Measurements from ENCODE around the gene SCN7A.
A peak's percentile ranks its signal among the peaks of the same experiment; 100 is the strongest.

SCN7A gene

GRCh38 chr2:166494140-166494624, at the start of gene SCN7A:
Gene SCN7A (minus strand): TSS chr2:166494249. CDS start chr2:166477696, 16,553 bp downstream.
- peaks cover 7% of the 10 kb centered on the region for H3K27me3 ChIP-seq (ENCODE audit: control insufficient read depth, insufficient read depth, low read length)
- peak within 1 kb of the TSS; percentile 72 for H3K4me3 ChIP-seq (ENCODE audit: low read depth, low read length)
- H3K4me1 ChIP-seq (ENCODE audit: control insufficient read depth, insufficient read depth, low read length): peaks cover 7% of the 10 kb centered on the region
- H3K9me3 ChIP-seq (ENCODE audit: control insufficient read depth, insufficient read depth, low read length): no peaks in the 10 kb centered on the region
- no peak within 1 kb of the TSS for H3K27ac ChIP-seq (ENCODE audit: low read depth, low read length)
- peak within 1 kb of the TSS; percentile 16; the same call in 1 of the 2 replicates for H3K9ac ChIP-seq (ENCODE audit: low read depth, low read length)
- no peaks in the 10 kb centered on the region for H3K36me3 ChIP-seq (ENCODE audit: control insufficient read depth, insufficient read depth, low read length)

- H3K4me1 ChIP-seq (ENCODE audit: control insufficient read depth, insufficient read depth, low read length): no peaks in the 10 kb centered on the region
- no peaks in the 10 kb centered on the region for H3K36me3 ChIP-seq (ENCODE audit: control insufficient read depth, insufficient read depth, low read length)
- no peaks in the 10 kb centered on the region for H3K27me3 ChIP-seq (ENCODE audit: control insufficient read depth, insufficient read depth, low read length)
- no peaks in the 10 kb centered on the region for H3K9me3 ChIP-seq (ENCODE audit: control insufficient read depth, insufficient read depth, low read length)
- no peak overlapping the region for H3K4me3 ChIP-seq (ENCODE audit: low read depth, low read length)
- no peak overlapping the region for H3K9ac ChIP-seq (ENCODE audit: low read depth, low read length)
- no peak overlapping the region for H3K27ac ChIP-seq (ENCODE audit: low read depth, low read length)
These were observed 45.5 kb upstream of the SCN7A start for GRCh38 chr2:166539340-166540162.

- H3K9me3 ChIP-seq (ENCODE audit: control insufficient read depth, insufficient read depth, low read length): no peaks in the 10 kb centered on the region
- no peak overlapping the region for H3K4me3 ChIP-seq (ENCODE audit: low read depth, low read length)
- no peaks in the 10 kb centered on the region for H3K4me1 ChIP-seq (ENCODE audit: control insufficient read depth, insufficient read depth, low read length)
- H3K36me3 ChIP-seq (ENCODE audit: control insufficient read depth, insufficient read depth, low read length): no peaks in the 10 kb centered on the region
- H3K27me3 ChIP-seq (ENCODE audit: control insufficient read depth, insufficient read depth, low read length): no peaks in the 10 kb centered on the region
- no peak overlapping the region for H3K9ac ChIP-seq (ENCODE audit: low read depth, low read length)
- H3K27ac ChIP-seq (ENCODE audit: low read depth, low read length): no peak overlapping the region
These were observed 42.1 kb upstream of the SCN7A start for GRCh38 chr2:166536111-166536510.

- Histone ChIP-seq H3K27me3 (ENCODE audit: control insufficient read depth, insufficient read depth, low read length) (no peaks in the 10 kb centered on the region), H3K4me3 (ENCODE audit: low read depth, low read length) (no peak overlapping the region), H3K9ac (ENCODE audit: low read depth, low read length) (no peak overlapping the region), H3K36me3 (ENCODE audit: control insufficient read depth, insufficient read depth, low read length) (no peaks in the 10 kb centered on the region), H3K4me1 (ENCODE audit: control insufficient read depth, insufficient read depth, low read length) (peaks cover 8% of the 10 kb centered on the region), H3K27ac (ENCODE audit: low read depth, low read length) (no peak overlapping the region), H3K9me3 (ENCODE audit: control insufficient read depth, insufficient read depth, low read length) (no peaks in the 10 kb centered on the region)
These were observed 27.1 kb upstream of the SCN7A start for GRCh38 chr2:166521155-166521554.

- no peak overlapping the region for H3K27ac ChIP-seq (ENCODE audit: low read depth, low read length)
- no peak overlapping the region for H3K4me3 ChIP-seq (ENCODE audit: low read depth, low read length)
- H3K36me3 ChIP-seq (ENCODE audit: control insufficient read depth, insufficient read depth, low read length): no peaks in the 10 kb centered on the region
- no peak overlapping the region for H3K9ac ChIP-seq (ENCODE audit: low read depth, low read length)
- peaks cover 8% of the 10 kb centered on the region for H3K4me1 ChIP-seq (ENCODE audit: control insufficient read depth, insufficient read depth, low read length)
- no peaks in the 10 kb centered on the region for H3K27me3 ChIP-seq (ENCODE audit: control insufficient read depth, insufficient read depth, low read length)
- no peaks in the 10 kb centered on the region for H3K9me3 ChIP-seq (ENCODE audit: control insufficient read depth, insufficient read depth, low read length)
These were observed 26.6 kb upstream of the SCN7A start for GRCh38 chr2:166520604-166521003.

DNA sequence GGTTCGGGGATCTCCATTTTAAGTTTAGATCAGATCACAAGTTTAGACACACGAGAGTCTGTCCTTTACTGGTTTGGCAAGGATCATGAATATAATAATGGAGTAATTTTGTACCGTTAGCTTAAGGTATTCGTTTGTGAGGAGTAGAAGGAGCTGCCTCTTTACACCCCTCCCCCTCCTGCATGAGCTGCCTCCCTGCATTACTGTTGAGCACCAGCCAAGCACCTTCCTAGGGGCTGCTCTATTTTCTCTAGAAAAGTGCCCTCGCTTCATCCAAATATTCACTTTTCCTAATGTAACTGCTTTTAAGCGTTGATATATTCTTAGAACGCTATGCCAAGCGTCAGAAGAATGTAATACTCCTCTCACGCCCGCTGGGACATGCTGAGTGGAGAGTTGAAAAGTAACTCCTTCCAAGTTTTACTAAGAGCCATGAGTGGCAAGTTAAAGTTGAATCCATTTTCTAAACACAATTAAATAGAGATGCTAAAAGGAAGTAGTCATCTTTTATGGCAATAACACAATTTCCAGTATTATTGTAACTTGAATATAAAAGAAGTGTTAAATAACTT, 25.4 kb upstream of the SCN7A start:
- Histone ChIP-seq H3K27me3 (ENCODE audit: control insufficient read depth, insufficient read depth, low read length) (no peaks in the 10 kb centered on the region), H3K9me3 (ENCODE audit: control insufficient read depth, insufficient read depth, low read length) (no peaks in the 10 kb centered on the region), H3K27ac (ENCODE audit: low read depth, low read length) (no peak overlapping the region), H3K36me3 (ENCODE audit: control insufficient read depth, insufficient read depth, low read length) (no peaks in the 10 kb centered on the region), H3K4me3 (ENCODE audit: low read depth, low read length) (no peak overlapping the region), H3K9ac (ENCODE audit: low read depth, low read length) (no peak overlapping the region), H3K4me1 (ENCODE audit: control insufficient read depth, insufficient read depth, low read length) (peaks cover 8% of the 10 kb centered on the region)

- H3K27ac ChIP-seq (ENCODE audit: low read depth, low read length): no peak overlapping the region
- H3K9ac ChIP-seq (ENCODE audit: low read depth, low read length): no peak overlapping the region
- no peaks in the 10 kb centered on the region for H3K27me3 ChIP-seq (ENCODE audit: control insufficient read depth, insufficient read depth, low read length)
- no peak overlapping the region for H3K4me3 ChIP-seq (ENCODE audit: low read depth, low read length)
- no peaks in the 10 kb centered on the region for H3K36me3 ChIP-seq (ENCODE audit: control insufficient read depth, insufficient read depth, low read length)
- no peaks in the 10 kb centered on the region for H3K9me3 ChIP-seq (ENCODE audit: control insufficient read depth, insufficient read depth, low read length)
- H3K4me1 ChIP-seq (ENCODE audit: control insufficient read depth, insufficient read depth, low read length): peaks cover 8% of the 10 kb centered on the region
These were observed 24.8 kb upstream of the SCN7A start for GRCh38 chr2:166518634-166519390.

DNA sequence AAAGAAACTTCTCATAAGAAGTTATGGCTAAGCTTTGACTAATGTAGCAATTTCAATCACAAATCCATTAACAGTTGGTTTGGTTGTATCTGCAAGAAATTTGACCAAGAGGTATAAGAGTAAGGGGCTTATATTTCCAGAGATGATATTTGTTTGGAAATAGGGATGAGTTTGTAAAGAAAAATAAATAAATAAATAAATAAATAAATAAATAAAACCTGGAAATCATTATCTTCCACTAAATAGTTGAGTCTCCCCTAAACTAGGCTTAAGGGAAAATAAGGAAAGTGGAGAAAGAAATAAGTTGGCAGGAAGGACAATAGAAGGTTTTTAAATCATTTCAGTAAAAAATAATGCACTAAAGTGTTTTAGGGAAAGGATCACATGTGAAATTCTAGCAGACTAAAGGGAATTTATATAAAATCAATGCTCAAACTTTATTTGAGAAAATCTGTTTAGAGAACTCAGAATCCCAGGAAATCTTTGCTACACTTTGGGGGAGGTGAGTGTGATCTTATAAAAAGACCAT, 23.5 kb upstream of the SCN7A start:
- Histone ChIP-seq H3K4me1 (ENCODE audit: control insufficient read depth, insufficient read depth, low read length) (peaks cover 8% of the 10 kb centered on the region), H3K27ac (ENCODE audit: low read depth, low read length) (no peak overlapping the region), H3K36me3 (ENCODE audit: control insufficient read depth, insufficient read depth, low read length) (no peaks in the 10 kb centered on the region), H3K9ac (ENCODE audit: low read depth, low read length) (no peak overlapping the region), H3K27me3 (ENCODE audit: control insufficient read depth, insufficient read depth, low read length) (no peaks in the 10 kb centered on the region), H3K9me3 (ENCODE audit: control insufficient read depth, insufficient read depth, low read length) (no peaks in the 10 kb centered on the region), H3K4me3 (ENCODE audit: low read depth, low read length) (no peak overlapping the region)

- H3K9me3 ChIP-seq (ENCODE audit: control insufficient read depth, insufficient read depth, low read length): no peaks in the 10 kb centered on the region
- H3K27me3 ChIP-seq (ENCODE audit: control insufficient read depth, insufficient read depth, low read length): no peaks in the 10 kb centered on the region
- no peak overlapping the region for H3K4me3 ChIP-seq (ENCODE audit: low read depth, low read length)
- H3K27ac ChIP-seq (ENCODE audit: low read depth, low read length): no peak overlapping the region
- H3K9ac ChIP-seq (ENCODE audit: low read depth, low read length): no peak overlapping the region
- H3K4me1 ChIP-seq (ENCODE audit: control insufficient read depth, insufficient read depth, low read length): peaks cover 8% of the 10 kb centered on the region
- H3K36me3 ChIP-seq (ENCODE audit: control insufficient read depth, insufficient read depth, low read length): no peaks in the 10 kb centered on the region
These were observed 22.8 kb upstream of the SCN7A start for GRCh38 chr2:166516712-166517303.

GRCh38 chr2:166513952-166514351, 19.9 kb upstream of the SCN7A start:
- H3K9me3 ChIP-seq (ENCODE audit: control insufficient read depth, insufficient read depth, low read length): no peaks in the 10 kb centered on the region
- H3K9ac ChIP-seq (ENCODE audit: low read depth, low read length): no peak overlapping the region
- H3K27me3 ChIP-seq (ENCODE audit: control insufficient read depth, insufficient read depth, low read length): no peaks in the 10 kb centered on the region
- H3K27ac ChIP-seq (ENCODE audit: low read depth, low read length): no peak overlapping the region
- no peaks in the 10 kb centered on the region for H3K36me3 ChIP-seq (ENCODE audit: control insufficient read depth, insufficient read depth, low read length)
- no peaks in the 10 kb centered on the region for H3K4me1 ChIP-seq (ENCODE audit: control insufficient read depth, insufficient read depth, low read length)
- H3K4me3 ChIP-seq (ENCODE audit: low read depth, low read length): no peak overlapping the region
